NCI-H2029 (cell line): ENCODE results near the gene BABAM2.
A peak's percentile ranks its signal among the peaks of the same experiment; 100 is the strongest.
"Not testable (repeated sequence)": the region's sequence is repeated elsewhere in the genome, so short reads cannot be mapped to it uniquely, and the experiment has no call there.

ENCODE experiments used
- DNase-seq: peaks from one replicate; lab custom pipeline; 2025; lab: John Stamatoyannopoulos, UW

Gene BABAM2

GRCh38 chr2:27980242-27980641, 89.7 kb downstream of the BABAM2 start:
- no peak for DNase-seq

- no peak for DNase-seq
Observed at GRCh38 chr2:27984153-27984552, 93.6 kb downstream of the BABAM2 start.

GRCh38 chr2:27988306-27988705, 97.8 kb downstream of the BABAM2 start:
- DNase-seq = no peak

DNA sequence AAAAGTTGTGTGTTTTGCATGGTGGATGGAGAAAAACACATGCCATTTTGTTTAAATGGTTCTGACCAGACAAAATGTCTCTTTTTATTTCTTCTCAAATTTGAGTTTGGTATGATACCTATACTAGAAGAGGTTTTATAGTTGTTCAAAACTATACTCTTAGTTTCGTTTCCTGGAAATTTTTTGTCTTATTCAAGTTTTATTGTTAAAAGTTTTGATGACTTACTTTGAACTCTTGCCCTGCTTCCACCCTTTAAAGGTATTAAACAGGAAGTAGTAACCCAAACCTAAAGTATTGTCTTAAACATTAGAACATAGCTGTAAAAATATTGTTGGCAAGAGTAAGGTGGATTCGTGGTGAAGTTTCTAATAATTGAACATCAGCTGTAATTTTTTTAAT, 98.2 kb downstream of the BABAM2 start:
- DNase-seq = no peak

GRCh38 chr2:27989149-27989548, 98.6 kb downstream of the BABAM2 start:
- DNase-seq = no peak

DNA sequence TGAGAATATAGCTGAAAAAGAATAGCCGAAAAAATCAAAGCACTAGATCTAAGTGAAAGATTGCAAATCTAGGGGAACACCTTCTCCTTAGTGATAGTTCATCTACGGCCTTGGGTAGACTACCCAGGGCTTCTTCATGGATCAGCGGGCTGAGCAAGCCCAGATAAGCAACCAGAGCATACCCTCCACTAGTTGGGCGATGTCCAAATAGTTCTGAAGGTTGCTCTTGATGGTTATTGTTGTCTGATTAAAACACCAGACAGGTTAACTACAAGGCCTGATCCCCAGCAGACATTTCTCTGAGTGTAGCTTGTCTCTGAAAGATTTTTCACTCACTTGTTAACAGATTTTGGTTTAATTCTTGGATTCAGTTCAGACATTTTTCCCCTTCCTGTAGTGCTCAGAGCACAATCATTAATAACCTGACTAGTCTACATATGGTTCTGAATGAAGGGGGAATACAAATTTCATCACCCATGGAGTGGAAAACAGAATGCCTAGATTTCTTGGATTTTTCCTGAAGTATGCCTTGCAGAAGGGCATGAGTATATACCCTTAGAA, 99.6 kb downstream of the BABAM2 start:
- DNase-seq = no peak

GRCh38 chr2:27991146-27991545, 100.6 kb downstream of the BABAM2 start:
- no peak for DNase-seq

DNA sequence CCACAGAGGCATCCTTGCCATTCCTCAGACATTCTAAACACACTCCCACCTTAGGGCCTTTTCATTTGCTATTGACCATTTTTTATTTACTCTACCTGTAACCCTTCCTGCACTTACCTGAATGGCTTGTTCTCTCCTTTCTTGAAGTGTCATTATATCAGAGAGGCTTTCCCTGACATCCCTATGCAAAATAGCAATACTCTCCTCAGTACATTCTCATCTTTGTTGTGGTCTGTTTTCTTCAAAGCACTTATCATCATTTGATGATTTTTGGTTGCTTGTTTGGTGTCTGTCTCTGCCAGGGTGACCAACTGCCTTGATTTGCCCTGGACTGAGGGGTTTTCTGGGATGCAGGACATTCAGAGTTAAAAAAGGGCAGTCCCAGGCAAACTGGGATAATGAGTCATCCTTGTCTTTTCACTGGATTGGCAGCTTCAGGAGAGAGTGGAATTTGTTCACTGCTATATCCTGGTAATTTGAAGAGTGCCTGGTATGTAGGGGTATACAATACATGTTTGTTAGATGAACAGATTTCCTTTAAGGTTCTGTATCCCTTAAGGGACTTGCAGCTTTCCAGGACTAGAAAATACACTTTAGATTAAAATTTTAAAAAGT, 102.4 kb downstream of the BABAM2 start:
- no peak for DNase-seq

DNA sequence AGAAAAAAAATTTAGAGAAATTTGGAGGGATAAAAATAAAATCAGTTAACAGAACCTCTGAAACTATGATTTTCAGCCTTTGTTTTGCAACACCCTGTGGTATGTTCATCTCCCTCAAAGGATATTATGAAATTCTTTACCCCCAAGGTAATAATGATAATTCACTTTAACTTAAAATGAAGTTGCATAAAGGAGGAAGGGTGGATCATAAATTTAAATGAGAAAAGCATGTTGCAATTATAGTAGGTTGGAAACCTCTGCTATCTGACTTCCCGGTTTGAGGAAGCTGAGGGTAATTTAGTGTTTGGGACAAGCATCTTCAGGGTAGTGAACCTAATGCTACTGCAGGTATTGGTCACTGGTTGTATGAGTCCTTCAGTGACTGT, 102.9 kb downstream of the BABAM2 start:
- DNase-seq = no peak

DNA sequence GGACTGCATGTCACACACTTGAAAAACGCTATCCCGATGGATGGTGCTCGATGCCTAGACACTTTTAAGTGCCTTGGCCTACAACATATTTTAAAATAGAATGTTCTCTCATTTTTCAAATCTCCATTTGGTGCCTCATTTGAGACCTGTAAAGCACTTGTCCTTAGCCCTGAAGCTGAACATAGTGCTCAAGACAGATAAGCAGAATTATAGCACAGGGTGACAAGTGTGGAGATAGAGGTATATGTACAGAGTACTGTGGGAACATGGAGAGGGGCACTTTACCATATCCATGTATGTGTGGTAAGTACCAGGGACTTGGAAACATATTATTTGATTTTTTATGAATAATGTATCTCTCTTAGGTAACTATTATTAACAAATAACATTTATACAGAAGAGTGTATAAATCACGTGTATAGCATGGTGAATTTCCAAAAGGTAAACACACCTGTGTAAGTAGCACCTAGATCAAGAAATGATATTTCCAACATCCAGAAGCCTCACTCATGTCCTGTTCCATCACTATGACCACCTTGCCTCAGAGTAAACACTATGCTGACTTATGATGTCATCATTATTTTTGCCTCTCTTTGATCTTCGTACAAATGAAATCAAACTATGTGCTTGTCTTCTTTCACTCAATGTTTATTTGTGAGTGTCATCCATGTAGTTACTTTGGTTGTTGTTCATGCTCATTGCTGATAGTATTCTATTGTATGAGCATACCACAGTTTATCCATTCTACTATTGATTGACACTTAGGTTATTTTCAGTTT, 103.6 kb downstream of the BABAM2 start:
- no peak for DNase-seq

- DNase-seq = no peak
Observed at GRCh38 chr2:27996156-27996922, 105.8 kb downstream of the BABAM2 start.

GRCh38 chr2:28000287-28000686, 109.8 kb downstream of the BABAM2 start:
- DNase-seq = no peak

DNA sequence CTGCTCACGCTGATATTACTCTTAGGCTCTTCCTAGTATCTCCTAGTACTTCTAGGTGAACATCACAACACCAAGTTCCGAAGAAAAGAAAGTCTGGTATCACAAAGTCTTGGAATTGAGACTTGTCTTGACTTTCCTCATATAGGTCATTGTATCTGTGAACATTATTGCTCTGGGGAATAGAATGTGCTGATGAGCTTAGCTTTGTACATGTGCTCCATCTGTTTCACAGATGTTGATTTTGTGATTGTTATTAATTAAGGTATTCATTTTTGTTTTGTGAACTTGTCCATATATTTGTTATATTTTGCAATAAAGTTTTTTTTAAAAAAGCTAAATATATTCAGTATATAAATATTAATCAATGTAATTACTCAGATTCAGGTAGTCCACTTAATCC, 111.7 kb downstream of the BABAM2 start:
- no peak for DNase-seq

GRCh38 chr2:28004086-28004485, 113.6 kb downstream of the BABAM2 start:
- DNase-seq = no peak

- DNase-seq = peak; percentile 1
Observed at GRCh38 chr2:28009732-28010131, 119.2 kb downstream of the BABAM2 start.

DNA sequence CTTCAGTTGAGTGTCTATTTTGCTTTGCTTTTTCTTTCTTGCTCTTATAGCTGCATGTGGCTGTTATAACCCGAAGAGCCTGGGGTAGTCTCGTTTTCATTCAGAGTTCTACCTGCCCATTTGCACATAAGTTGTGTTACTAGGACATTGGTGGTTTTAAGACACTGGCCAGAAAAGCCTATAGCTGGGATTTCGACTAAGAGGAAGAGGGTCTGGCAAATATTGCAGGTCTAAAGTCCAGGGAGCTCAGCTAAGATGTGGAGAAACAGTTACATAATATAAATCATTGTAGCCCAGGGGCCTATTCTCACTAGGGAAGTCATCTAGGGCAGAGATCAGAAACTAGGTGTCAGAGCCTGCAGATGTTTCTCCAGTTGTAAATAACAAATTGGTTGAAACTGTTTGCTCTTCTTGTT, 120.8 kb downstream of the BABAM2 start:
- no peak for DNase-seq

- not testable (repeated sequence) for DNase-seq
Observed at GRCh38 chr2:28018474-28018873, 127.9 kb downstream of the BABAM2 start.

- not testable (repeated sequence) for DNase-seq
Observed at GRCh38 chr2:28019521-28019920, 129.0 kb downstream of the BABAM2 start.

GRCh38 chr2:28021898-28022297, 131.4 kb downstream of the BABAM2 start:
- no peak for DNase-seq

- DNase-seq = no peak
Observed at GRCh38 chr2:28025123-28025522, 134.6 kb downstream of the BABAM2 start.

DNA sequence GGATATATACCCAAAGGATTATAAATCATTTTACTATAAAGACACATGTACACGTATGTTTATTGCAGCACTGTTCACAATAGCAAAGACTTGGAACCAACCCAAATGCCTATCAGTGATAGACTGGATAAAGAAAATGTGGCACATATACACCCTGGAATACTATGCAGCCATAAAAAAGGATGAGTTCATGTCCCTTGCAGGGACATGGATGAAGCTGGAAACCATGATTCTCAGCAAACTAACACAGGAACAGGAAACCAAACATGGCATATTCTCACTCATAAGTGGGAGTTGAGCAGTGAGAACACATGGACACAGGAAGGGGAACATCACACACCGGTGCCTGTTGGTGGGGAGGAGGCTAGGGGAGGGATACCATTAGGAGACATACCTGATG, 135.7 kb downstream of the BABAM2 start:
- not testable (repeated sequence) for DNase-seq

- DNase-seq = no peak
Observed at GRCh38 chr2:28028025-28028424, 137.5 kb downstream of the BABAM2 start.

- no peak for DNase-seq
Observed at GRCh38 chr2:28030600-28030999, 140.1 kb downstream of the BABAM2 start.
